Measurements from ENCODE around the gene GNAI2.
A peak's percentile ranks its signal among the peaks of the same experiment; 100 is the strongest.
"Not testable (repeated sequence)": the region's sequence is repeated elsewhere in the genome, so short reads cannot be mapped to it uniquely, and the experiment has no call there.

The GNAI2 gene

DNA sequence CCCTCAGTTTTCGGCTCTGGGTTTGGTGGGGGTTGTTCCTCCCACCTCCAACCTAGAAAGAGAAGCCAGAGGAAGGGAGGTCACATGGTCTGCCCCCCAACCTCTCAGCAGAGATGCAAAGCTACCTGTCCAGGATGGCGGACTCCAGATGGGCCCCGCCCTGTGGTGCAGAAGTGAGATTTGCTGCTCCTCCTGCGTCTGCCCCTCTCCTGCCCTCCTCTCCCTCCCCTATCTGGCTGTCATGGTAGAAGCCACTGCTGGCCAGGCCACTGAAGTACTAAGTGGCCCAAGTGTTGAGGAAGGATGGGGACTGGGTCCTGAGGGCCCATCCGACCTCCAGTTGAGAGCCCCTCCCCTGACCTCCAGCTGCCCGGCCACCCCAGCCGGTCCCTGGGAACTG, 30.8 kb downstream of the GNAI2 start:
- no peak for DNase-seq

DNA sequence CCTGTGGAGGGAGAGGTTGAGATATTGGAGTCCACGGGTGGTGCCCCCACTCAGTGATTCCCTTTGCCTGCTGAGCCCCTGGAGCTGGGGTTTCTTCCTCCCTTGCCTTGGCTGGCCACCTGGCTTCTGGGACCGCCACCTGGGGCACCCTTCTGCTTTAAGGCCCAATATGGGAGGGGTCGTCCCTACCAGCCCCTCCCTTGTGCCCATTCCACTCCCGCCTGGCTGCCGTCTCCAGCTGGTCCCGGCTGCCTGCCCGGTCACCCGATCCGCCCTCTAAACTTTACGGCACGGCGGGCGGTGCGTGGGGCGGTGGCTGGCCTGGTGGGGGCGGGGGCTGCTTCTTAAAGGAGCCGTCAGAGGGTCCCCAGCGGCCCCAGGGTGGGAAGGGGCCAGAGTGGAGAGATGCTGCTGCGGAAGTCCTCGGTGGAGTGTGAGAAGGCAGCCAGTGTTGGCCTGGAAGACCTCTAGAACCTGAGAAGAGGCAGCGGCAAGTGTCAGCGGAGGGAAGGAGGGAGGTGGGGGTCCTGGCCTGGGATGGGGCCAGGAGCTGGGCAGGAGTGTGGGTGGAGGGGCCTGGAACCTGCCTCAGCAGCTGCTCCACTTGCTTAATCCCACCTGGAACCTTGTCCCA, 31.4 kb downstream of the GNAI2 start:
- DNase-seq, result no peak

DNA sequence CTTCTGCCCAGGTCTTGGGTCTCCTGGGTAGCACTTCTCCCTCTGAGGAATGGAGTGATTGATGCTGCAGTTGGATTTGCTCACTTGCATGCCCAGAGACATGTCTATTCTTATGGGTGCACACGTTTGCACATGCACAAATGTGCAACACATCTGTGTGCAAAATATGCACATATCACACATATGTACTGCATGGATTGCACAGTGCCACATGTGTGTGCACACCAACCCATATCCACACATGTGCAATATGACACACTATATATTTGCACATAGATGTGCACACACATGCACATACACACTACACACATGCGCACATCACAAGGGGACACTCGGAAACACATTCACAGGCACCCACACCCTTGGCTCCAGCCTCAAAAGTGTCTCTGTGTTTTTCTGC, 32.3 kb downstream of the GNAI2 start:
- DNase-seq, result no peak

DNA sequence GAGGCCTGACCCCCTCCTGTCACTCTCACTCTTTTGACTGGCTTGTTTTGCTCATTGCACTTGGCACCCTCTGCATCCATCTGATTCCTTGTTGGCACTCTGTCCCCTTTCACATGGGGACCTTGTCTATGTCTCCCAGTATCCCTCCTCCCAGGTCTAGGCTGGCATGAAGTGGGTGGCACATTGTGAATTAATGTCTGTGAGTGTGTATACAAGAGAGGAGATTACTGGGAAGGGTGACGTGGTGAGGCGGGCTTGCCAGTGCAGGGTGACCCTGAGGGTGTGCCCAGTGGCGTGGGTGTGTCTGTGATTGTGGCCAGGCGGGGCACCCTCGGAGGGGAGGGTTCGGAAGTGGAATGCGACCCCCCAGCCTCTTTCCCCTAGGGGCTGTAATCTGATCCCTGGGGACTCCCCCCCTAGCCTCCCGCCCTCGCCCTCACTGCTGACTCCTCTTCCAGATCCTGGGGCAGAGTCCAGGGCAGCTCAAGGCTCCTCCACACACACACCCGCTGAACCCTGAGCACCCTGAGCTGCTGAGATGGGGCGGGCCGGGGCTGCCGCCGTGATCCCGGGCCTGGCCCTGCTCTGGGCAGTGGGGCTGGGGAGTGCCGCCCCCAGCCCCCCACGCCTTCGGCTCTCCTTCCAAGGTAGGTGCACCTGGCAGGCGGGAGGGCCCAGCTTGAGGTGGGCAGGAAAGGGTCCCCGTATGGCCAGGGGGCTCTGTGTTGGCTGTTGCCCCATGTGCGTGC, 32.9 kb downstream of the GNAI2 start, which contains the start of gene SEMA3B:
Gene SEMA3B, plus strand, starts transcription at position 445 of the 749 bp plus-strand sequence. Its CDS starts 94 bp downstream, at position 539.
- DNase-seq, result no peak

DNA sequence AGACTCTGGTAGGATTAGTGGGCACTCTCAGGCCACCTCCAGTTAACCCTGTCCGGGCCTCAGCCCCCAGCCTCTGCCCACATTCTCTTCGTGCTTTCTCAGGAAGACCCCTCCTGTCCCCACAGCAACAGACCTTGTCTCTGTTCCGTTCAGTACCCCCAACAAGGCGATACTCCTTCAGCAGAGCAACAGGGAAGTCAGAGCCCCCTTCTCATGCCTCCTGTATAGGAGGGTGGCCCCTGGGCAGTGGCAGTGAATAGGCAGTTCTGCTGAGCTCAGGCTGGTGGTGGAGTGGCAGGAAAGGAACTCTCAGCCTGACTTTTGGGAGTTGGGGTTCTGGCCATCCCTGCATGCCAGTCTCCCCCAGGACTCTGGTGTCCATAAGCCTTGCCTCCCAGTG, 33.5 kb downstream of the GNAI2 start:
- DNase-seq, result no peak

DNA sequence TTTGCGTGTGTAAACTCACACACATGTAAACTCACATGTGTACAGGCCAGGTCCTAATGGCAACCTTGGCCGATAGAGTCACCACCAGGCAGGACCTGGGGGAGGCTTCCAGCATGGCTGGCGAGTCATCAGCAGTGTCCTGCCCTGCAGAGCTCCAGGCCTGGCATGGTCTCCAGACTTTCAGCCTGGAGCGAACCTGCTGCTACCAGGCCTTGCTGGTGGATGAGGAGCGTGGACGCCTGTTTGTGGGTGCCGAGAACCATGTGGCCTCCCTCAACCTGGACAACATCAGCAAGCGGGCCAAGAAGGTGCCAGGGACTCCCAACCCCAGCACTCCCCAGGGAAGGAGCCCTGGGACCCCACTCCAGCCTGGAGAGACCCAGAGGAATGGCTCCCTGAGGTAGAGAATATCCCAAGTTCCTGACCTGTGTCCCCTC, 34.0 kb downstream of the GNAI2 start:
- DNase-seq, result no peak

DNA sequence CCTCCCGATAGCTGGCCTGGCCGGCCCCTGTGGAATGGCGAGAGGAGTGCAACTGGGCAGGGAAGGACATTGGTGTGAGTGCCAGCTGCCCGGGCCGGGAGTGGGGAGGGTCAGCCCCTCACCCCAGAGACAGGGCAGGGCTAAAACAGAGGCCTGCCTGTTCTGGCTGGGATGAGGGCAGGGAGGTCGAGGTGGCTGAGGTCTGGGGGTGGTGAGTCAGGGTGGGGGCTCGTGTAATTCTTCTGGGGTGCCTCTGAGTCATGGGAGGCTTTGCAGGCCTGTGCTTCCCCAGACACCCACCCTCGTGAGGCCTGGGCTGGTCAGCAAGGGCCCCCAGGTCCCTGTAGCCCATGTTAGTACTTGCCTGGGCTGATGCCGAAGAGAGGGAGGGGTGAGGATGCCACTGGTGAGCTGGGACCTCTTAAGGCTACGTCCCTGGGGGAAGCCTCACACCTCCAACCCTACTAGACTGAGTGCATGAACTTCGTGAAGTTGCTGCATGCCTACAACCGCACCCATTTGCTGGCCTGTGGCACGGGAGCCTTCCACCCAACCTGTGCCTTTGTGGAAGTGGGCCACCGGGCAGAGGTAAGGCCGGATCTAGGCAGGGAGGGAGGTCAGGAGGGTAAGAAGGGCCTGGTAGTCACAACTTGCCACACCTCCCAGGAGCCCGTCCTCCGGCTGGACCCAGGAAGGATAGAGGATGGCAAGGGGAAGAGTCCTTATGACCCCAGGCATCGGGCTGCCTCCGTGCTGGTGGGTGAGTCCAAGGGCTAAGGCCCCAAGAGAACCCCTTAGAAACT, 34.6 kb downstream of the GNAI2 start:
- DNase-seq, result no peak

DNA sequence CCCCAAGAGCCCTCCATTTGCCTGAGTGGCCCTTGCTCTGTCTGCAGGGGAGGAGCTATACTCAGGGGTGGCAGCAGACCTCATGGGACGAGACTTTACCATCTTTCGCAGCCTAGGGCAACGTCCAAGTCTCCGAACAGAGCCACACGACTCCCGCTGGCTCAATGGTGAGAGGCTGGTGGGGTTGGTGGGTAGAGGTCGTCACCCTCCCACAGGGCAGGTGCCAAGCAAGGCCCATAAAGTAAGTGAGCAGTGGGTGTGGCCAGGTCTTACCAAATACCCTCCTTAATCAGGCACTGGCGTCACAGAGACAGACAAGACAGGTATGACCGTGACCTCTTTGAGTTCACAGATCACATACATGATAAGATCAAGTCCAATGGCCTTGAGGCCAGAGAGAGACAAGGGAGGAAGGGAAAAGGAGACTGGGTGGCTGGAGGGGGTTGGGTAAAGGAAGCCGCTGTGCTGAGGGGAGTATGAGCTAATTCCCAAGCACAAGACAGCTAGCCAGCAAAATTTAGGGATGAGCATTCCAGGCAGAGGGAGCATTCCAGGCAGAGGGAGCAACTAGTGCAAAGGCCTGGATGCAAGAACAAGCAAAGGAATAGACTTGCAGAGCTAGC, 35.4 kb downstream of the GNAI2 start:
- DNase-seq, result no peak

DNA sequence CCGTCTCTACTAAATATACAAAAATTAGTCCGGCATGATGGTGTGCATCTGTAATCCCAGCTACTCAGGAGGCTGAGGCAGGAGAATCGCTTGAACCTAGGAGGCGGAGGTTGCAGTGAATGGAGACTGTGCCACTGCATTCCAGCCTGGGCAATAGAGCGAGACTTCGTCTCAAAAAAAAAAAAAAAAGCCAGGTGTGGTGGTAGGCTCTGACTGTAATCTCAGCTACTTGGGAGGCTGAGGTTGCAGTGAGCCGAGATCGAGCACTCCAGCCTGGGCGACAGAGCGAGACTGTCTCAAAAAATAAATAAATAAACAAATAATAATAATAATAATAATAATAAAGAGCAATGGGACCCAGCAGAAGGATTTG, 36.5 kb downstream of the GNAI2 start:
- DNase-seq, result not testable (repeated sequence)

DNA sequence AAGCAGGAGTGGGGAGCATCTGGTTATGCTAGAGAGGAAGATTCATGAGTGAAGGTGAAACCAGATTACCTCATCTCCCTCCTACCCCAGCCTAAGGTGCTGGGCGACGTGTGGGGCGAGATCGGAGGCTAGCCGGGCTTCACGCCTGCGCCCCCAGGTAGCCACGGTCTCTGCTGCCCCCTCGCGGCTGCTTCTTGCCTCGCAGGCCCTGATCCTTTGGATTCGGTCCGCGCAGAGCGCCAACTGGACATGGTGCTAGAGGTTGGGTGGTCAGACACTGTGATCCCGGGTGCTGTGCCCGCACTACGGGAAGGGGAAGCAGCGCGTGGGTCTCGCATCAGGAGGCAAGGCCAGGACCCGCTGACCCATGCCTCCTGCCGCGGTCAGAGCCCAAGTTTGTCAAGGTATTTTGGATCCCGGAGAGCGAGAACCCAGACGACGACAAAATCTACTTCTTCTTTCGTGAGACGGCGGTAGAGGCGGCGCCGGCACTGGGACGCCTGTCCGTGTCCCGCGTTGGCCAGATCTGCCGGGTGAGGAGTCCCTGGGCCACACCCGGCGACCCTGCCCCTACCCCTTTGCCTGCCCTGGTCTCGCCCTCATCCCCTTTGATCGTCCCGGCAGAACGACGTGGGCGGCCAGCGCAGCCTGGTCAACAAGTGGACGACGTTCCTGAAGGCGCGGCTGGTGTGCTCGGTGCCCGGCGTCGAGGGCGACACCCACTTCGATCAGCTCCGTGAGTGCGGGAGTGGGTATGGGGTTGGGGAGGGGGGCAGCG, 37.1 kb downstream of the GNAI2 start:
- peak; percentile 91 for DNase-seq

DNA sequence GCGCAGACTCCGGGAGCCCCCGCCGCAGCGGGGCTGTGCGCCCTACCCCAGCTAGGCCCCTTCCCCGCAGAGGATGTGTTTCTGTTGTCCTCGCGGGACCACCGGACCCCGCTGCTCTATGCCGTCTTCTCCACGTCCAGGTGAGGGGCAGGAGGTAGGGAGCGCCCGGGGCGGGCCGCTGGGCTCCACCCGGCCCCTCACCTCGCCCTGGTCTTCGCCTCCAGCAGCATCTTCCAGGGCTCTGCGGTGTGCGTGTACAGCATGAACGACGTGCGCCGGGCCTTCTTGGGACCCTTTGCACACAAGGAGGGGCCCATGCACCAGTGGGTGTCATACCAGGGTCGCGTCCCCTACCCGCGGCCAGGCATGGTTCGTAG, 37.7 kb downstream of the GNAI2 start:
- DNase-seq, result no peak

DNA sequence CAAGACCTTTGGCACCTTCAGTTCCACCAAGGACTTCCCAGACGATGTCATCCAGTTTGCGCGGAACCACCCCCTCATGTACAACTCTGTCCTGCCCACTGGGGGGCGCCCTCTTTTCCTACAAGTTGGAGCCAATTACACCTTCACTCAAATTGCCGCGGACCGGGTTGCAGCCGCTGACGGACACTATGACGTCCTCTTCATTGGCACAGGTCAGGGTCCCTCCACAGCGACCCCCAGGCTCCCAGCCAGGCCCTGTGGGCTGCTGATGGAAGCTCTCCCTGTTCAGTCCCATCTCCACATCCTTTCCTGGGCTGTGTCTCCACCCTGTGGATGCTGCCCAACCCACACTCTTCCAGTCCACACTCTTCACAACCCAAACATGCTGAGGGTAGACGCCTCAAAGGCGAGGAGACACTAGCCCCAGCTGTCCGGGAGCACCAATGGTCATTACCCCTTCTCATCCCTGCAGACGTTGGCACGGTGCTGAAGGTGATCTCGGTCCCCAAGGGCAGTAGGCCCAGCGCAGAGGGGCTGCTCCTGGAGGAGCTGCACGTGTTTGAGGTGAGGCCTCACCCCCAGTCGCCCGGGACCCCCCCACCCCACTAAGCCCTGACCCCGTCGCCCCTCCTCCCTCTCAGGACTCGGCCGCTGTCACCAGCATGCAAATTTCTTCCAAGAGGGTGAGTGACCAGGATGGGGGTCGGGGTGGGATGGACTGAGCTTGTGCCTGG, 38.5 kb downstream of the GNAI2 start:
- DNase-seq, result peak; percentile 77

DNA sequence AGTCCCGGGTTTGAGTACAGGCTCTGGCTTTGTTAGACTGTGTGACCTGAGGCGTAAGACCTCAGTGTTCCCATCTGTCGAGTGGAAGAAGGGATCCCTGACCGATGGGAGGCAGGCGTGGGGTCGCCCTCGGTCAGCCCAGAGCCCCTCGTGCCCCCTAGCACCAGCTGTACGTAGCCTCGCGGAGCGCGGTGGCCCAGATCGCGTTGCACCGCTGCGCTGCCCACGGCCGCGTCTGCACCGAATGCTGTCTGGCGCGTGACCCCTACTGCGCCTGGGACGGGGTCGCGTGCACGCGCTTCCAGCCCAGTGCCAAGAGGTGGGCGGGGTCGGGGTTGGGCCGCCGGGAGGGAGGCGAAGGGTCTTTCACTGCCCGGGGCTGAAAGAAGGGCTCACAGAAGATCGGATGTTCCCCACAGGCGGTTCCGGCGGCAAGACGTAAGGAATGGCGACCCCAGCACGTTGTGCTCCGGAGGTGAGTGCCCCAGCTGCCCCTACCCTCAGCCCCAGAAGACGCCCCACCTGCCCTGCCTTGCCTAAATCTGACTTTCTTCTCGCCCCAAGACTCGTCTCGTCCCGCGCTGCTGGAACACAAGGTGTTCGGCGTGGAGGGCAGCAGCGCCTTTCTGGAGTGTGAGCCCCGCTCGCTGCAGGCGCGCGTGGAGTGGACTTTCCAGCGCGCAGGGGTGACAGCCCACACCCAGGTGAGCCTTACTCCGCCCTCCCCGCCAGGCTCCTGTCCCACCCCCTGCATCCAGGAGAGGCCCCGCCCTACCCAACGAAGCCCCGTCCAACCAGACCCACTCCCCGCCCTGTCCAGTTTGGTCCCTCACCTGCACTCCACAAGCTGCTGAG, 39.4 kb downstream of the GNAI2 start:
- DNase-seq, result no peak

DNA sequence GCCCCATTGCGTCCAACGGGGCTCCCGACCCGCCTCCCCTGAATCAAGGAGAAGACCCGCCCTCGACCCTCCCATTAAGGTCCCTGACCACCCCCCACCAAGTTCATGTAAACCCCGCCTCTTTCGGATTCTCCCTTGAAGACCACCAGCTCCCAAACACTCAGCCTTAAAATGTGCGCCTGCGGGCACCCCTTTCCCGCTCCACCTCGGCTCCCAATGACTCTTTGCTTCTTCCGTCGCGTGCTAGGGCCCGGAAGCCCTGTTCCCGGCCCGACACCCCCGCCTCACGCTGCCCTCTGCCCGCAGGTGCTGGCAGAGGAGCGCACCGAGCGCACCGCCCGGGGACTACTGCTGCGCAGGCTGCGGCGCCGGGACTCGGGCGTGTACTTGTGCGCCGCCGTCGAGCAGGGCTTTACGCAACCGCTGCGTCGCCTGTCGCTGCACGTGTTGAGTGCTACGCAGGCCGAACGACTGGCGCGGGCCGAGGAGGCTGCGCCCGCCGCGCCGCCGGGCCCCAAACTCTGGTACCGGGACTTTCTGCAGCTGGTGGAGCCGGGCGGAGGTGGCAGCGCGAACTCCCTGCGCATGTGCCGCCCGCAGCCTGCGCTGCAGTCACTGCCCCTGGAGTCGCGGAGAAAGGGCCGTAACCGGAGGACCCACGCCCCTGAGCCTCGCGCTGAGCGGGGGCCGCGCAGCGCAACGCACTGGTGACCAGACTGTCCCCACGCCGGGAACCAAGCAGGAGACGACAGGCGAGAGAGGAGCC, 40.2 kb downstream of the GNAI2 start:
- DNase-seq, result no peak

DNA sequence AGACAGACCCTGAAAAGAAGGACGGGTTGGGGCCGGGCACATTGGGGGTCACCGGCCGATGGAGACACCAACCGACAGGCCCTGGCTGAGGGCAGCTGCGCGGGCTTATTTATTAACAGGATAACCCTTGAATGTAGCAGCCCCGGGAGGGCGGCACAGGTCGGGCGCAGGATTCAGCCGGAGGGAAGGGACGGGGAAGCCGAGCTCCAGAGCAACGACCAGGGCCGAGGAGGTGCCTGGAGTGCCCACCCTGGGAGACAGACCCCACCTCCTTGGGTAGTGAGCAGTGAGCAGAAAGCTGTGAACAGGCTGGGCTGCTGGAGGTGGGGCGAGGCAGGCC, 40.7 kb downstream of the GNAI2 start:
- no peak for DNase-seq

DNA sequence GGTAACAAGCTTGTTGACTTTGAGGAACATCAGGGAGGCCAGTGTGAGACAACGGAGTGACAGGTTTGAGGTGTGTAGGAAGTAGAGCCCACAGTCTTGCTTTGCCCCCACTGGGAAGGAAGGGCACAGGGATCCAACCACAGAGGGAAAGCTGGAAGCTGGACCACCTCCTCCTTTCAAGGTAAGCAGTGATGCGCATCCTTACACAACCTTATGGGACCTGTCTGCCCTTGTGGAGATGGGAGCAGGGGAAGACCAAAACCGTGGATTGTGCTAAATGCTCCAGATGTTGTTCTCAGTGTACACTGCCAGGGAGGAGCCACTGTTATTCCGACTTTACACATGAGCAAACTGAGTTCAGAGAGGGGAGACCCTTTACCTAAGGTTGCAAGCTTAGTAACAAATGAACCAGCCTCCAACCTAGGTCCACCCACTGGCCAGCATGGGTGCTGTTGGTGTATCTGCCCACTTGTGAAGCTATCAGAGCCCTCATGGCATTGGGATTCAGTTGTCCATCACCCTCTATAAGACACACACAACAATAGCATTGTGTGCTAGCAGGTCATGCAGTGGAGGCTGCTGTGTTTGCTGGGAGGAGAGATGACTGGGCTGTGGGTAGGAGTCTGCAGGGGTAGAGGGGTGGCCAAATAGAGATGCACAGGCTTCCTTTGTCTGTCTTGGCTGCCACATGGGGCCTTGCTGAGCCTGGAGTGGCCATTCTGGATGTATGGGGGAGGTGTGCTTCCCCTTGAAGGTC, 42.3 kb downstream of the GNAI2 start:
- no peak for DNase-seq

DNA sequence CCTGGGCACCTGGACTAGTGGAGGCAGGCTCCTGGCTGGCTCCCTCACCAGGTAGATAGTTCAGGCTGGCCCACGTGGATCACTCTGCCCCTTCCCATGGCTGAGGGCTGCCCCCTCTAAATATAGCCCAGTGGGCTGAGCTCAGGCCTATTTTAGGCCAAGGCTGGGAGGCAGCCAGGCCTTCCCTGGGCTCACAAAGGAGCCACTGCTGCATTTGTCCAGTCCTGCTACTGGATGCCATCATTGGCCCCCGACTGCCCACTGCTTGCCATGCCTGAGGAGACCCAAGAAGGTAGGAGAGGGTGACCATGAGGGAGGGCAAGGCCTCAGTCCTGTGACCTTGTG, 42.8 kb downstream of the GNAI2 start, which contains the start of gene LSMEM2:
Gene LSMEM2, plus strand, starts transcription at position 208 of the 345 bp plus-strand sequence. Its CDS starts 27 bp downstream, at position 235.
- no peak for DNase-seq

DNA sequence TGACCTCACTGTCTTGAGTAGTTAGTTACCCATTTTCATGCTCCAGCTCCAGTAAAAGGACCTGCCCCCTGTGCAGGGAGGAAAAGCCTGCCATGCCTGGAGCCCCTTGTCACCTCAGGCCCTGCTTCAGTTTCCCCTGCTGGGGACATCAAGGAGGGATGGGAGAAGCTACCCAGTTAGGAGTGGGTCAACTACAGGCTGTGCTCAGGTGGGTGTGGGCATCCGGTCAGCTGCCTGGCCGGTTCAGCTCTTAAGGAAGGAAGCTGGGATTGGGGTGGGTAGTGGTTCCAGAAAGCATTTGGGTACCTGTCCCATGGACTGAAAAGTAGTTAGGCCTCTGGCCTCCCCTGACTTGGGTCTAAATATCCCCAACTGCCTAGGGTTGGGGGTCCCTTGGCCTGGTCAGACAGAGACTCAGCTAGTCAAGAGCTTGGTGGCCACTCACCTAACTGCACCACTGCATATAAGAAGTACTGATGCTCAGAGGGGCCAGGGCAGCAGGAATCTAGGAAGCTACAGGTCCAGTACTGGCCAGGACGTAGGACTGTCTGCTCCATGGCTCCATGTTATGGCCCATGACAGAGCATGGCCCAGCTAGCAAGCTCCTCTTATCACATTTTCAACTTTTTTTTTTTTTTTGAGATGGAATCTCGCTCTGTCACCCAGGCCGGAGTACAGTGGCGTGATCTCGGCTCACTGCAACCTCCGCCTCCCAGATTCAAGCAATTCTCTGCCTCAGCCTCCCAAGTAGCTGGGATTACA, 43.4 kb downstream of the GNAI2 start:
- DNase-seq, result no peak

DNA sequence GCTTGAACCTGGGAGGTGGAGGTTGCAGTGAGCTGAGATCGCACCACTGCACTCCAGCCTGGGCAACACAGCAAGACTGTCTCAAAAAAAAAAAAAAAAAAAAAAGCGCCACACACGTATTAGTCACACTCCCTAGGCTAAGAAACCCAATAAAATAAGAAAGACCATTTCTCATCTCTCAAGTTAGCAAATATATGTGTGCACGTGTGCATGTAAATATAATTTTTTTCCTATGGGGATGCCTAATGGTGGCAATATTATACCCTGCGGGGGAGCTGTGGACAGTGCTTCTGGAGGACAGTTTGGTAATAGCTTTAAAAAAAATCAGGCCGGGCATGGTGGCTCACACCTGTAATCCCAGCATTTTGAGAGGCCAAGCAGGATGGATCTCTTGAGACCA, 48.1 kb downstream of the GNAI2 start:
- DNase-seq, result not testable (repeated sequence)

Data from activated naive CD4-positive, alpha-beta T cell treated with Interleukin-2 at 50 U/mL for 16 hours (primary cell).